PFSK-1 (cell line): Measurements from ENCODE around the gene FOXO1.

ENCODE experiments used
- FOXP2 ChIP-seq: optimal IDR thresholded peaks from 2 replicates; pipeline ENCODE3; 2011; ENCODE audit warnings: borderline replicate concordance, control low read depth, inconsistent platforms; ENCODE audit not compliant: insufficient read depth; ENCODE audit errors: extremely low read length, extremely low read depth
- POLR2AphosphoS5 ChIP-seq: IDR thresholded peaks from 2 replicates; pipeline ENCODE4 v1.6.1; 2012; ENCODE audit warnings: low read depth, mild to moderate bottlenecking, control low read depth, low read length, moderate library complexity
- SIN3A ChIP-seq: IDR thresholded peaks from 2 replicates; pipeline ENCODE4 v1.6.1; 2012; ENCODE audit warnings: mild to moderate bottlenecking, low read length, moderate library complexity, borderline replicate concordance; ENCODE audit not compliant: insufficient read depth
- TAF1 ChIP-seq: IDR thresholded peaks from 2 replicates; pipeline ENCODE4 v1.6.1; 2012; ENCODE audit warnings: low read length, control low read depth, borderline replicate concordance; ENCODE audit not compliant: insufficient read depth
- TF ChIP-seq, protein P1 (sequence below), 2 experiments: IDR thresholded peaks; 2 replicates each; pipeline versions ENCODE4 v1.6.1 to v1.8.0; 2011 to 2012; ENCODE audit warnings: low read depth in 2 of 2, low read length in 2 of 2, control low read depth in 1 of 2, inconsistent platforms in 1 of 2, mild to moderate bottlenecking in 1 of 2, moderate library complexity in 1 of 2; ENCODE audit not compliant: insufficient read depth in 1 of 2

FOXO1 gene

GRCh38 chr13:40639221-40639681, 27.2 kb downstream of the FOXO1 start:
- TF ChIP-seq TAF1 (no peak), FOXP2 (no peak), POLR2AphosphoS5 (no peak), SIN3A (no peak)
- TF ChIP-seq, protein P1, sequence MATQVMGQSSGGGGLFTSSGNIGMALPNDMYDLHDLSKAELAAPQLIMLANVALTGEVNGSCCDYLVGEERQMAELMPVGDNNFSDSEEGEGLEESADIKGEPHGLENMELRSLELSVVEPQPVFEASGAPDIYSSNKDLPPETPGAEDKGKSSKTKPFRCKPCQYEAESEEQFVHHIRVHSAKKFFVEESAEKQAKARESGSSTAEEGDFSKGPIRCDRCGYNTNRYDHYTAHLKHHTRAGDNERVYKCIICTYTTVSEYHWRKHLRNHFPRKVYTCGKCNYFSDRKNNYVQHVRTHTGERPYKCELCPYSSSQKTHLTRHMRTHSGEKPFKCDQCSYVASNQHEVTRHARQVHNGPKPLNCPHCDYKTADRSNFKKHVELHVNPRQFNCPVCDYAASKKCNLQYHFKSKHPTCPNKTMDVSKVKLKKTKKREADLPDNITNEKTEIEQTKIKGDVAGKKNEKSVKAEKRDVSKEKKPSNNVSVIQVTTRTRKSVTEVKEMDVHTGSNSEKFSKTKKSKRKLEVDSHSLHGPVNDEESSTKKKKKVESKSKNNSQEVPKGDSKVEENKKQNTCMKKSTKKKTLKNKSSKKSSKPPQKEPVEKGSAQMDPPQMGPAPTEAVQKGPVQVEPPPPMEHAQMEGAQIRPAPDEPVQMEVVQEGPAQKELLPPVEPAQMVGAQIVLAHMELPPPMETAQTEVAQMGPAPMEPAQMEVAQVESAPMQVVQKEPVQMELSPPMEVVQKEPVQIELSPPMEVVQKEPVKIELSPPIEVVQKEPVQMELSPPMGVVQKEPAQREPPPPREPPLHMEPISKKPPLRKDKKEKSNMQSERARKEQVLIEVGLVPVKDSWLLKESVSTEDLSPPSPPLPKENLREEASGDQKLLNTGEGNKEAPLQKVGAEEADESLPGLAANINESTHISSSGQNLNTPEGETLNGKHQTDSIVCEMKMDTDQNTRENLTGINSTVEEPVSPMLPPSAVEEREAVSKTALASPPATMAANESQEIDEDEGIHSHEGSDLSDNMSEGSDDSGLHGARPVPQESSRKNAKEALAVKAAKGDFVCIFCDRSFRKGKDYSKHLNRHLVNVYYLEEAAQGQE (IDR thresholded peaks at IDR 0.05; ENCODE audit: insufficient read depth in 1 of 2, low read depth in 2 of 2, low read length in 2 of 2) = no peak

GRCh38 chr13:40637643-40638042, 28.8 kb downstream of the FOXO1 start:
- no peak for TF ChIP-seq SIN3A
- no peak for TF ChIP-seq TAF1
- no peak for TF ChIP-seq POLR2AphosphoS5
- TF ChIP-seq, protein P1 (IDR thresholded peaks at IDR 0.05; ENCODE audit: insufficient read depth in 1 of 2, low read depth in 2 of 2, low read length in 2 of 2) = no peak
- TF ChIP-seq FOXP2 = no peak

GRCh38 chr13:40635315-40635995, 31.0 kb downstream of the FOXO1 start:
- TF ChIP-seq, protein P1 (IDR thresholded peaks at IDR 0.05; ENCODE audit: insufficient read depth in 1 of 2, low read depth in 2 of 2, low read length in 2 of 2) = no peak
- TF ChIP-seq FOXP2 (no peak), POLR2AphosphoS5 (no peak), TAF1 (no peak), SIN3A (no peak)

DNA sequence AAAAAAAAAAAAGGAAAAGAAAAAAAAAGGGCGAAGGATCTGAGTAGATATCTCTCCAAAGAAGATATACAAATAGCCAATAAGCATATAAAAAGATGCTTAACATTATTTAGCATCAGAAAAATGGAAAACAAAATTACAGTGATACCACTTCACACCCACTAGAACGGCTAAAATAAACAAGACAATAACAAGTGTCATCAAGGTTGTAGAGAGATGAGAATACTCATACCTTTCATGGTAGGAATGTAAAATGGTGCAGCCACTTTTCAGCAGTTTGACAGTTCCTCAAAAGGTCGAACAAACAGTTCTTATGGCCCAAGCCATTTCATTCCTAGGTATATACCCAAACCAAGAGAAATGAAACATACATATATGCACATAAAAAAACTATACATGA, 33.5 kb downstream of the FOXO1 start:
- TF ChIP-seq, protein P1 (IDR thresholded peaks at IDR 0.05; ENCODE audit: insufficient read depth in 1 of 2, low read depth in 2 of 2, low read length in 2 of 2) = no peak
- TF ChIP-seq FOXP2 = no peak
- TF ChIP-seq POLR2AphosphoS5 = no peak
- TF ChIP-seq TAF1 = no peak
- no peak for TF ChIP-seq SIN3A
